Tibial nerve (tissue), 4 donors: ENCODE measurements around the gene LRRN4CL. TPM values are rescaled to one million over a fixed set of nuclear protein-coding genes. Genes with fewer than 3 reads are reported as not detected.
"Not testable (repeated sequence)": the region's sequence is repeated elsewhere in the genome, so short reads cannot be mapped to it uniquely, and the experiment has no call there.

Source experiments
- DNase-seq, 2 donors: peaks; one replicate each; pipeline ENCODE4 v3.0.0-alpha.2; 2019; ENCODE audit warnings: low spot score in 2 of 2
- H3K27ac ChIP-seq, 4 donors: fragments of 200-600 bp; sonication (generic) in 3 of 4; one replicate each; pipeline ENCODE4 v1.5.1; 2017 to 2019; ENCODE audit warnings: mild to moderate bottlenecking in 1 of 4
- H3K27me3 ChIP-seq, 2 donors: fragments of 200-600 bp; sonication (generic) in 1 of 2; one replicate each; pipeline versions ENCODE4 v1.5.1 to v1.6.0; 2017 to 2019
- H3K36me3 ChIP-seq, 3 donors: fragments of 200-600 bp; sonication (generic); one replicate each; pipeline ENCODE4 v1.5.1; 2018 to 2019
- H3K4me1 ChIP-seq, 4 donors: fragments of 200-600 bp; sonication (generic) in 3 of 4; one replicate each; pipeline ENCODE4 v1.5.1; 2017 to 2019
- H3K4me3 ChIP-seq, 4 donors: fragments of 200-600 bp; sonication (generic) in 3 of 4; one replicate each; pipeline ENCODE4 v1.5.1; 2017 to 2019; ENCODE audit warnings: mild to moderate bottlenecking in 1 of 4, moderate library complexity in 1 of 4
- H3K9me3 ChIP-seq, 4 donors: fragments of 200-600 bp; sonication (generic) in 3 of 4; one replicate each; pipeline ENCODE4 v1.5.1; 2017 to 2019
- CTCF ChIP-seq, 5 experiments: fragments of 200-600 bp in 3 of 5; fragments of 450-650 bp in 2 of 5; sonication (generic) in 3 of 5; IDR thresholded peaks; one replicate each; pipeline ENCODE4 v1.5.1; 2016 to 2019; ENCODE audit warnings: antibody characterized with exemption in 5 of 5, mild to moderate bottlenecking in 3 of 5, moderate library complexity in 2 of 5
- EP300 ChIP-seq, 2 donors: sonication (generic); formaldehyde crosslinking; IDR thresholded peaks; one replicate each; pipeline ENCODE4 v1.6.1; 2017; ENCODE audit warnings: antibody characterized with exemption in 2 of 2, mild to moderate bottlenecking in 1 of 2
- POLR2A ChIP-seq, 2 donors: fragments of 450-650 bp; IDR thresholded peaks; one replicate each; pipeline ENCODE4 v1.6.1; 2017; ENCODE audit warnings: antibody characterized with exemption in 2 of 2, mild to moderate bottlenecking in 2 of 2, moderate library complexity in 2 of 2
- WGBS, 2 donors: methylation state at CpG; one replicate each; pipeline ENCODE4 v1.1.5; 2018; 5-methylcytosine and 5-hydroxymethylcytosine counted together
- total RNA-seq, 4 donors: library from RNA; depleted of rRNA; stranded (reverse); fragments of >200 nt; gene quantifications; one replicate each; pipeline ENCODE4 v1.1.0, GENCODE V29; 2016

LRRN4CL gene
- total RNA-seq, 4 donors from 2014 or later, result 44.6 to 64.8 (median 48.4) TPM

DNA sequence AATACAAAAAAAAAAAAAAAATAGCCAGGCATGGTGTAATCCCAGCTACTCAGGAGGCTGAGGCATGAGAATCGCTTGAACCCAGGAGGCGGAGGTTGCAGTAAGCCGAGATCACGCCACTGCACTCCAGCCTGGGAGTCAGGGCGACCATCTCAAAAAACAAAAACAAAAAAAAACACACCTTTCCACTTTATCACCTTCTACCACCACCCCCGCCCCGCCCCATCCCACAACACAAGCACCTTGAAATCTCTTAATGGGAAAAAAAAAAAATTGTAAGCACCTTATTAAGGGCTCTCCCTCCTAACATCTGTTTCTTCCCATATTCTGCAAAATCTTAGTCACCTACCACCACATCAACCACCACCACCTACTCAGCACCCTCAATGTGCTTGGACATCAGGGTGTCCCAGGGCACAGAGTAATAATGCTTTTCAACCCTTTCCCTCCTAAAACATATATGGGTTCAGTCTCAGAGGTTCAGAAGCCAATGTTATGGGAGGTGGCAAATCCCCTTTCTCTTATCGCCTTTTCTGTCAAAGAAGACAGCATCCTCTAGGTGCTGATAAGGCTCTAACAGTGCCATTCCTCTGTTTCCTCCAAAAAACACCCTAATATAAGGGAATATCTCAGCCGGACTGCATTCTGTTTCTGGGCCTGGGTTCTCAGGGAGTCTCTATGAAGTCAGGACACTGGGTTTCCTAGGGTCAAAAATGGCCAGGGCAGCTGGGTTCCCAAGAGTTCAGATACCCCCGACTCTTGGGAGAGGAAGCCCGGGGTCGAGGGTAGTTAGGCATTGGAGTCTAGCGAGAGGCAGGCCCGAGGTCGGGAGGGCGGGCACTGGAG, 36.9 kb downstream of the LRRN4CL start:
- TF ChIP-seq EP300 (IDR thresholded peaks at IDR 0.05) (no peak), POLR2A (IDR thresholded peaks at IDR 0.05) (no peak), CTCF (IDR thresholded peaks at IDR 0.05) (no peak)
- Histone ChIP-seq H3K4me1 (peaks cover 0 to 23% (median 13%) of the 10 kb centered on the region in 4 donors), H3K27me3 (no peaks in the 10 kb centered on the region), H3K9me3 (no peaks in the 10 kb centered on the region), H3K27ac (peak overlapping the region; percentile 68 to 97 (median 94)), H3K4me3 (peak overlapping the region; percentile 80 to 91 (median 88)), H3K36me3 (peaks cover 0 to 31% (median 4%) of the 10 kb centered on the region in 3 donors)
- DNase-seq, result no peak
- 37 to 39% methylated on average over 16 of the region's 16 CpGs for WGBS, 2 donors

DNA sequence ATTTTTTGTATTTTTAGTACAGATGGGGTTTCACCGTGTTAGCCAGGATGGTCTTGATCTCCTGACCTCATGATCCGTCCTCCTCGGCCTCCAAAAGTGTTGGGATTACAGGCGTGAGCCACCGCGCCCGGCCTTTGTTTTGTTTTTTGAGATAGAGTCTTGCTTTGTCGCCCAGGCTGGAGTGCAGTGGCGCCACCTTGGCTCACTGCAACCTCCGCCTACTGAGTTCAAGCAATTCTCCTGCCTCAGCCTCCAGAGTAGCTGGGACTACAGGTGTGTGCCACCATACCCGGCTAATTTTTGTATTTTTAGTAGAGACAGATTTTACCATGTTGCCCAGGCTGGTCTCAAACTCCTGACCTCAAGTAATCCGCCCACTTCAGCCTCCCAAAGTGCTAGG, 39.0 kb downstream of the LRRN4CL start:
- Histone ChIP-seq H3K36me3 (peaks cover 0 to 32% (median 4%) of the 10 kb centered on the region in 3 donors), H3K4me1 (peaks cover 0 to 36% (median 22%) of the 10 kb centered on the region in 4 donors)
- not testable (repeated sequence) for H3K4me3 ChIP-seq, H3K9me3 ChIP-seq, DNase-seq, H3K27ac ChIP-seq, H3K27me3 ChIP-seq
- WGBS, 2 donors, result 94 to 95% methylated on average over 12 of the region's 12 CpGs

DNA sequence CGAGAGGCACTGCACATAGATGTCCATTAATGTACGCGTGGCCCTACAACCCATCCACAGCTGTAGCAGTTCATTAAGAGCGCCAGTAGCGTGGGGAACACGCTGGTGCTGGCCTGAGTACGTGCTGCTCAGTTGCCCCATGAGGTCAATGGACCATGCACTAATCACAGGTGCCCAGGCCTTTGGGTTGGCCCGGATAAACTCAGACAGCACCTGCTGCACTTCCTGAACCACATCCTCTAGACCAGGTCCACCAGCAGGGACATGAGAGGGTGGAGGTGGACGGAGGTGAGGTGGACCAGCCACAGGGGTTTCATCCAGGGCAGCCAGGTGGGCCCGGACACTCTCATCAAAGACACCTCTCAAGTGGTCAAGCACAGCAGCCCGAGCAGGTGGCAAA, 39.8 kb downstream of the LRRN4CL start:
- no peak for DNase-seq
- H3K36me3 ChIP-seq, result peaks cover 0 to 34% (median 4%) of the 10 kb centered on the region in 3 donors
- H3K4me1 ChIP-seq, result peaks cover 0 to 44% (median 28%) of the 10 kb centered on the region in 4 donors
- no peaks in the 10 kb centered on the region for H3K27me3 ChIP-seq
- H3K4me3 ChIP-seq, result no peak overlapping the region
- H3K9me3 ChIP-seq, result no peaks in the 10 kb centered on the region
- TF ChIP-seq EP300 (IDR thresholded peaks at IDR 0.05) (no peak), CTCF (IDR thresholded peaks at IDR 0.05) (no peak), POLR2A (IDR thresholded peaks at IDR 0.05) (no peak)
- 91 to 92% methylated on average over 9 to 11 of the region's 11 CpGs for WGBS, 2 donors
- H3K27ac ChIP-seq, result no peak overlapping the region

DNA sequence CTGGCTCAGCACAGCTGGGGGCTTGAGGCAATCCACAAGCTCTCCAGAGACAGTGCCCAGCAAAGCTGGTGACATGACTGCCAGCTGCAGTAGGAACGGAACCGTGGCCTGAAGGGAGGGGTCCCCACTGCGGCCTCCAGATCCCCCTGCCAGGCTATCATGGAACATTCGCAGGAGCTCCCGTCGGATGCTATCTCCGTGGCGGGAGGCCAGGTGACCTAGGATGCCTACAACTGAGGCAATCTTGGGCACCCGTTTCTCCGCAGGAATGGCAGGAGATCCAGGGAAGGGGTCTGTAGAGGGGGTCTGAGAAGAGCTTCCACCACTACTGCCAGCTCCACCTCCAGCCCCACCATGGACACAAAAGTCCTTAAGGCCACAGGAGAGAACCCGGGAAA, 40.4 kb downstream of the LRRN4CL start:
- WGBS, 2 donors, result 90 to 92% methylated on average over 11 of the region's 11 CpGs
- Histone ChIP-seq H3K4me1 (peaks cover 0 to 50% (median 28%) of the 10 kb centered on the region in 4 donors), H3K27me3 (no peaks in the 10 kb centered on the region), H3K36me3 (peaks cover 0 to 39% (median 4%) of the 10 kb centered on the region in 3 donors), H3K4me3 (no peak overlapping the region), H3K9me3 (no peaks in the 10 kb centered on the region), H3K27ac (no peak overlapping the region)
- TF ChIP-seq POLR2A (IDR thresholded peaks at IDR 0.05) (no peak), CTCF (IDR thresholded peaks at IDR 0.05) (no peak), EP300 (IDR thresholded peaks at IDR 0.05) (no peak)
- no peak for DNase-seq

DNA sequence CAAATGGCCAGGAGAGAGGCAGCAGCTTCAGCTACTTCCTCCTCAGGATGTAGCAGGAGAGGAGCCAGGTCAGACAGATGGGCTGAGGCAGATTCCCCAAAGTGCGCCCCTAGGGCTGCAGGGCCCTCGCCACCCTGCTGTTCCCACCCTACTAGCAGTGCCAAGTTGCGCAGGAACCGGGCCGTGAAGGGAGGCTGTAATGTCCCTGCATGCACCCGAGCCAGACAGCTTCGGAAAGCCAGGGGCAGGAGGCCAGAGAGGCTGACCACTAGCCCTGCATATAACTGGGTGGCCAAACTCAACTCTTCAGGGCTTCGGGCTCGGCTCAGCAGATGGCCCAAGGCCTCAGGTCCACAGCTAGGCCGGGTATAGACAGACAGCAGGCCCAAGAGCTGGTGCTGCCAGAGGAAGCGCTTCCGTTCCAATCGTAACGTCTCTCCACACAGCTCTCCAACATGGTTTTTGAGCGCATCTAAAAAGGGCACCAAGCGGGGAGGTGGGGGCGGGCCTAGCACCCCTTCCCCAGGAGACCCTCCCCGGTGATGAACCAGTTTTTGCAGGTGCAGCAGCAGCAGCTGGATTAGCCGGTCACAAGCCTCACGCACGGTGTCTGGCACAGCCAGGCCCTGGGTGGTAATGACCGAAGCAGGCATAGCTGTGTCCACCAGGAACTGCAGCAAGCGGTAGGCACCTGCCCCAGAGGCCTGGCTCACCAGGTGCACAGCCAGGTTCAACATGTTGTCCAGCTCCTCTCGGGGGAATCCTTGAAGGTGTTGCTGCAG, 41.0 kb downstream of the LRRN4CL start:
- peaks cover 0 to 53% (median 28%) of the 10 kb centered on the region in 4 donors for H3K4me1 ChIP-seq
- TF ChIP-seq POLR2A (IDR thresholded peaks at IDR 0.05) (no peak), EP300 (IDR thresholded peaks at IDR 0.05) (no peak), CTCF (IDR thresholded peaks at IDR 0.05) (no peak)
- H3K36me3 ChIP-seq, result peaks cover 0 to 45% (median 4%) of the 10 kb centered on the region in 3 donors
- H3K9me3 ChIP-seq, result no peaks in the 10 kb centered on the region
- no peak overlapping the region for H3K4me3 ChIP-seq
- no peak overlapping the region for H3K27ac ChIP-seq
- WGBS, 2 donors, result 89 to 92% methylated on average over 21 to 24 of the region's 24 CpGs
- no peak for DNase-seq
- H3K27me3 ChIP-seq, result no peaks in the 10 kb centered on the region
